ENCODE results near the gene DNER. TPM values are rescaled to one million over a fixed set of nuclear protein-coding genes. Genes with fewer than 3 reads are reported as not detected.

The DNER gene
- polyA plus RNA-seq, 1 of the 3 experiments (the other 2 are of a cell fraction), result 1.4 TPM

GRCh38 chr2:229429589-229429988, 284.8 kb downstream of the DNER start (continued):
- TF ChIP-seq EZH2phosphoT487 (IDR thresholded peaks at IDR 0.05; ENCODE audit: borderline replicate concordance, low read depth) (no peak), USF1 (IDR thresholded peaks at IDR 0.05; ENCODE audit: borderline replicate concordance, low read depth) (no peak)

- no peaks in the 10 kb centered on the region for H3K79me2 ChIP-seq (ENCODE audit: insufficient read depth)
- ChIA-PET CTCF (interaction anchor here (1.3 kb wide), 1 partner anchor 288 kb away, joined by 3 read pairs; the partner anchor contains the start of gene DNER), POLR2A (interaction anchor here (0.7 kb wide), 1 partner anchor 98 kb away, joined by 3 read pairs; no protein-coding TSS in a partner anchor)
- WGBS (ENCODE audit: low lambda C conversion rate), result 48% methylated on average over 6 of the region's 6 CpGs
- no peak for DNase-seq
- TF ChIP-seq SMC3 (IDR thresholded peaks at IDR 0.05; ENCODE audit: low read depth, low read length) (no peak), RFX5 (IDR thresholded peaks at IDR 0.05; ENCODE audit: low read length) (no peak), GABPA (IDR thresholded peaks at IDR 0.05; ENCODE audit: low read depth) (no peak), POLR2AphosphoS5 (IDR thresholded peaks at IDR 0.05; ENCODE audit: low read depth, low read length) (no peak), GATA2 (CRISPR knock-in tag; IDR thresholded peaks at IDR 0.05) (no peak), USF1 (IDR thresholded peaks at IDR 0.05; ENCODE audit: borderline replicate concordance, low read depth) (no peak), TCF12 (IDR thresholded peaks at IDR 0.05) (no peak), TAF1 (IDR thresholded peaks at IDR 0.05; ENCODE audit: borderline replicate concordance, low read depth, low read length) (no peak), FOXM1 (IDR thresholded peaks at IDR 0.05; ENCODE audit: low read depth) (no peak), FOSL2 (IDR thresholded peaks at IDR 0.05; ENCODE audit: borderline replicate concordance, low read depth) (no peak), REST (IDR thresholded peaks at IDR 0.05; ENCODE audit: low read depth, low read length) (no peak), PBX3 (IDR thresholded peaks at IDR 0.05) (no peak), YY1 (IDR thresholded peaks at IDR 0.05; ENCODE audit: low read depth) (no peak), CTCF (IDR thresholded peaks at IDR 0.05) (no peak)
- H3K27ac ChIP-seq (ENCODE audit: low read depth in 2 of 2, low read length in 1 of 2), result no peak overlapping the region
- no peaks in the 10 kb centered on the region for H3K9me3 ChIP-seq
- no peaks in the 10 kb centered on the region for H3K36me3 ChIP-seq (replicated peaks in 1 of 2; ENCODE audit: control insufficient read depth in 1 of 2, insufficient read depth in 2 of 2, low read length in 1 of 2)
- no peak overlapping the region for H3K9ac ChIP-seq
- no peak overlapping the region for H3K4me3 ChIP-seq (ENCODE audit: low read depth in 2 of 2, low read length in 1 of 2)
- no peaks in the 10 kb centered on the region for H3F3A ChIP-seq (replicated peaks; ENCODE audit: insufficient read depth)
- H3K9me2 ChIP-seq, result no peaks in the 10 kb centered on the region
- no peaks in the 10 kb centered on the region for H4K20me1 ChIP-seq (ENCODE audit: insufficient read depth)
- no peak overlapping the region for H2AFZ ChIP-seq (ENCODE audit: low read depth)
- no peaks in the 10 kb centered on the region for H3K27me3 ChIP-seq (ENCODE audit: insufficient read depth)
- no peak overlapping the region for H3K4me2 ChIP-seq
- H3K4me1 ChIP-seq (ENCODE audit: control insufficient read depth in 1 of 2, insufficient read depth in 2 of 2, low read depth in 1 of 2, low read length in 1 of 2), result no peaks in the 10 kb centered on the region; a peak in 1 of 4 replicates
Measured at GRCh38 chr2:229426464-229426863, 287.9 kb downstream of the DNER start.
